Glomerular visceral epithelial cell (primary cell): Measurements from ENCODE around the gene CYSTM1.

ENCODE experiments used
- DNase-seq: peaks from one replicate; pipeline ENCODE4 v3.0.0-alpha.2; 2016; ENCODE audit errors: extremely low spot score

CYSTM1 gene

DNA sequence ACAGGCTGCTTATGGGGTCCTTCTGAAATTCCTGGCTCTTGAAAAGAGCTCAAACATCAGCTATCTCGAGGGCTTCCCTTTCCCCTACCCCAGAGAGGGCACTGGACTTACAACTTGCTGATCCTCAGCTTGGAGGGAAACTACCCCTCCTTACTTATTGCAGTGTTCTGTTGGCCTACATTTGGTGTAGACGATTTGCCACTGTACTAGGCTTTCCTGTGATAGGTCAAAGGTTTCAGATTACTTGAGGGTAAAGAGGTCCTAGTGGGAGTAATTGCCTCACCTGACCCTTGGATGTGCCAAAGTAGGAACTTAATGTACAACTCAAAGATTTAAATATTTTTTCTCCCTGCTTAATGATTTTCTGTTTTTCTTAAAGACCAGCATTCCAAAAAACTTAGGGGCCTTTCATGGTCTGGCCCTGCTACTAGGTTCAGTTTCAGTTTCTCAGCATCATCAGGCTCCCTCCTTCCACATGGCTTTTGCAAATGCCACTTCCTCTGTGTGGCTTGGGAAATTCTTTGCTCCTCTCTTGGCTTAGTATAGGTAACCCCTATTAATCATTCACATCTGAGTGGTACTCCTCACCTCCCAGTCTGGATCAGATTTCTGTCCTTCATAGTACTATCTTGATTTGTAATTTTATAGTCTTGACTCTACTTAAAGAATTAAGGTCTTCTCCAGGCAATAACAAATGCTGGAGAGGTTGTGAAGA, 32.4 kb downstream of the CYSTM1 start:
- DNase-seq = peak; percentile 73

DNA sequence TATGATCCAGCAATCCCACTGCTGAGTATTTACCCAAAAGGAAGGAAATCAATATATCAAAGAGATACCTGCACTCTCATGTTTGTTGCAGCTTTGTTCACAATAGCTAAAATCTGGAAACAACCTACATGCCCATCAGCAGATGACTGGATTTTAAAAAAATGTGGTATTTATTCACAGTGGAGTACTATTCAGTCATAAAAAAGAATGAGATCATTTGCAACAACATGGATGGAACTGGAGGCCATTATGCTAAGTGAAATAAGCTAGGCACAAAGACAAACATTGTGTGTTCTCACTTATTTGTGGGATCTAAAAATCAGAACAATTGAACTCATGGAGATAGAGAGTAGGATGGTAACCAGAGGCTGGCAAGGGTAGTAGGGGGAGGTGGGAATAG, 33.1 kb downstream of the CYSTM1 start:
- DNase-seq = no peak

DNA sequence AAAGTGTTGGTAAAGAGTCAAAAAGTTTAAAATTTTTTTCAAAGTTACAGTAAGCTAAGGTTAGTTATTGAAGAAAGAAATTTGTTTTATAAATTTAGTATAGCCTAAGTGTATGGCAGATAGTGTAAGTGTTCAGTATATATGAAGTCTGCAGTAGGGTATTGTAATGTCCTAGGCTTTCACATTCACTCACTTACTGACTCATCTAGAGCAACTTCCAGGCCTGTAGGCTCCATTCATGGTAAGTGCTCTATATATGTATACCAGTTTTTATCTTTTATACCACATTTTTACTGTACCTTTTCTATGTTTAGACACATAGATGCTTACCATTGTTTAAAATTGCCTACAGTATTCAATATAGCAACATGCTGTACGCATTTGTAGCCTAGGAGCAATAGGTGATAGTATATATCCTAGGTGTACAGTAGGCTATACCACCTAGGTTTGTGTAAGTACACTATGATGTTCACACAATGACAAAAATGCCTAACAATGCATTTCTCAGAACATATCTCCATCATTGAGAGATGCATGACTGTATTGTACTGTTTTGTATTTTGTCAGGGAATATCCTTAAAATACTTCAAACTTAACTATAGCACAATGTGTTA, 38.5 kb downstream of the CYSTM1 start:
- DNase-seq = no peak

DNA sequence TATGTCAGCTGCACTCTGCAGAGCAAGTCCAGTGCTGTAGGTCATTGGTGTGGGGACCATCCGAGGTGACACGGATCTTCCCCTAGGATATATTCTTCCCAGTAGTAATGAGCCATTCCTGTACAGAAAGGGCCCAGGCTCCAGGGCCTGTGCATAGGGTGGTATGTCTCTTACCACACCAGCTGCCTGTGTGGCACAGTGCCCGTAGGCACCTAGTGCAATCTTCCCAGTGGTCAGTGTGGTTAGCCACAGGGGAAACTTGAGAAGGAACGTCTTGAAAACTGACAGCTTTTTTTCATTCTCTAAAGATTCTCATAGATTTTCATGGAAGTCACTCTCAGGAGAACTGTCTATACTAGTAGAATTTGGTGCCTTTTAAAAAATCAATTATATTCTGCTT, 39.8 kb downstream of the CYSTM1 start:
- peak; percentile 96 for DNase-seq

DNA sequence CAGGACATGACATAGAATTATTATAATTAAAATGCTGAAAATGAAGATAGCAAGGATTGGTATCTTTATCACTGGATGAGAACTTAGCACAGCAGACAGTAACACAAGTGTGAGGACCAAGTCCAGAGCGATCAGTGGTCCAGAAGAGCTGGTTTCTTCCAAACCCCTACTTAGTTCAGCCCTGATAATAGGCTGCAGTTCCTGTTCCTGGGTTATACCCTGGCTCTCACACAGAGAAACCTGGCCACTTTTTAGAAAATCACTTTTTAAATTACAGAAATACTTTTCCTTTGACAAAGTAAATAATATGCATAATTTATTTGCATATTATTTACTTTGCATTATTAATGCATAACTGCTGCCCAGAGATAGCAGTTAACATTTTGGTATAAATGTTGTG, 40.3 kb downstream of the CYSTM1 start:
- DNase-seq = no peak

DNA sequence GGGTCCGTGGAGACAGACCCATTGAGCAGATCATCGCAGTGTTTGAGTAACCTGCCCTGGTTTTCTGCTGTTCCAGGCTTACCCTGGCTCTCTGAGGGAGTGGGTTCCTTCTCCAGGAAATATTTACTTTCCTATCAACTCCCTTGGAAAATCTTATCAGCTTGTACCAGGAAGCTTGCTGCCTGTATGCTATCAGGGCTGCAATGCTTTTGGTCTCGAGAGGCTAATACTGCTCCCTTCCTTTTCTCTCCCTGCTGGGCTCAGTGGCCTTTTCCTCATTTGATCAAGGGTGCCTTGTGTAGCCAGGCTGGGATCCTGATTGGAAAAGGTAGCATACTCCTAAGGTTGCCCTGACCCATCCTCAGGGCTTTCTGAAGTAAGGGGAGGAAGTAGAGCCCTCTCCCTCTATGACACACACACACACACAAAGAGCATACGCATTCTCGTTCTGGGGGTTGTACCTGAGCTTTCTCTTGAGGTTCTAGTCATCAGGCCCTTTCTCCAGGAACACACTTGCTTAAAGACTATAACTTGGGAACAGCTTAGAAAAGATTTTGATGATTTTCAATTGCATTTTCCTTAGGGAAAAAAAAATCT, 41.6 kb downstream of the CYSTM1 start:
- DNase-seq = no peak

DNA sequence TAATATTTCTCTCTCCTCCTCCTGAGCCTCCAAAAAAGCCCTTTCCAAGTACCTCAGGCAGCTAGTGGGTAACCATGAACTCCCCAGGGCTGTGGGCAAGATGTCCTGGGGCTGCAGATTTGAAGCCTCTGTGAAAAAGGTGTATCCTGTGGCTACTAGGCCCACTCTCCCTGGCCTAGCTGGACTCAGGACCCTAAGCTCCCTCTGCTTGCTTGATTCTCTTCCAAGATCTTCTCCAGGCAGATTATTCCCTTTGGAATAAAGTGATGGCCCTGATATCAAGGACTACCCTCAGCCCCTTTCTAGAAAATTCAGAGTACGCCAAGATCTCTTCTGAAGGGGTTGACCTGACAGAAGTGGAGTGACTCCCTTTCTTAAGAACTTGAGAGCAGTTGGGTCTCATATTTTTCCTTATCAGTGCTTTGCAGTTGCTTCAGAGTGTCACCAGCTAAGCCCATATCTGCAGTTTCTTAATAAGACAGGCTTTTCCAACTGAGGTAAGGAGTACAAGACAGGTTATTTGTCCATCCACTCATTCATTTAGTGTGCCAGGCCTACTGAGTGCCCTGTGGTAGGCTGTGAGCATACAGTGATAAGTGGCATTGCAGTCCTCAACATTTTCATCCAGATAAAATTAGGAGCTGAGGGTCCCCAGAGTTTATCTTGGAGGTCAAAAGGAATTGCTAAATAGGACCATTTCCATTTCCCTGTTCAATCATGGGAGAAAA, 42.5 kb downstream of the CYSTM1 start:
- DNase-seq = no peak

DNA sequence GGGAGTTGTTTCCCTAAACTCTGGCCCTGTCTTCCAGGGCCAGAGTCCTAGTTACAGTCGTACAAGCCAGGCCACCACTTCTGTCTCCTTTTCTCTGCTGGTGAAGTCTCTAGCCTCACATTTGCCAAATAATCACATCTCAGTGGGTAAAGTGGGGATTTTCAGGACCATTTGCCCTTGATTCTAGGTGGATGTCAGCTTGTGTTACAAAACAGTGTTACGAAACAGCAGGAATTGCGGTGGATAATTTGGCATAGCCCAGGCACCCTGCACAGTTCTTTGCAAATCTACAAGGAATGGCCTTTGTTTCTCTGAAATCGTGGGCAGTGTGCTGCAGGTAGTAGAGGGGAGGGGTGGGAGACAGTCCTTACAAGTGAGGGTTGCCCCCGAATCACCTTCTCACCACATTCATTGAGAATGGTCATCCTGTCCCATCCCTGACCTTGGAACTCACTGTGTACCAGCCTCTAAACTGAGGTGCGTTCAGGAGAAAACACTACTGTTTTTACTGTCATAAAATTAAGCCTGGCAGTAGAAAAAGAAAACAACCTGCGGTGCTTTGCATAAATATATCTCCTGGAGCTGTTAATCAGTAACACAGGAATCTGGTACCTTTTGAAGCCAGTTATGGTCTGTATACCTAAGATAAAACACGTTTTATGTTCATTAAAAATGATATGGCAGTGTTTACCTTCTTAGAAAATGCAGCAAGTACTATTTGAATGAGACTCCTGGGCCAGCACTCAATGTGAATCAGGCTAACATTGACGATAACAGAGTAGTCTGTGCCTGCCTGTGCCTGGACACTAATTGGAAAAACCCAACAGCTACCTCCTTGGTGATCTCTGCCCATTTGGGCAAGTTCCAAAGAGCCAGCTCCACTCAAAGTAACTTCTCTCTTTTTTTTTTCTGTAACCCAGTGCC, 44.3 kb downstream of the CYSTM1 start:
- DNase-seq = no peak

DNA sequence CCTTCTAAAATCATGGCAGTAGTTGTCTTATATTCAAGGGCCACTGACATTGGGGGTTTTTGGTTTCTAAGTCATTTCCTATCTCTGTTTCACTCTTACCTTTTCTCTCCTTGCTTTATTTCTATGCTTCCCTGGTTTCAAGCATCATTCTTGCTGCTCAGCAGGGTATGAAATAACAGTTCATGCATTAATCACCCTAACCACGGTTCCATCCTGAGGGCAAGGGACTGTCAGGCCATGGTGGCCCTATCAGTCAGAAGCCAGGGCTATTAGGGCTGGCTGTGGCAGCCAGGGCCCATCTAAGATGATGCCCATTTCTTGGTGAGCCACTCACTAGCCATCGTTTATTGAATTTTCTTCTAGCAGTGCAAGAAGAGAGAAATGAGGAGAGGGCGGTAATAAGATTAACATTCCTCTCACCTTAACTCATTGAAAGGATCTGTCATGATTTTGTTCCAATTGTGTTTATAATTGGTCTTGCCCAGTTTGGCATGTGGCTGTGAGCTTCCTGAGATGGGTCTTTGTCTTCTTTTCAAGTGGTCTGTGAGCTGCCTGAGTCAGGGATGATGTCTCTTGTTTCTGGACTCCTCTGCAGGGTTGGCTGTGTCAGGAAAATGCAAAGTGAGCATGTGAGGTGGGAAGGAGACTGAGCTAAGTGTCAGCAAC, 45.2 kb downstream of the CYSTM1 start:
- peak; percentile 81 for DNase-seq

DNA sequence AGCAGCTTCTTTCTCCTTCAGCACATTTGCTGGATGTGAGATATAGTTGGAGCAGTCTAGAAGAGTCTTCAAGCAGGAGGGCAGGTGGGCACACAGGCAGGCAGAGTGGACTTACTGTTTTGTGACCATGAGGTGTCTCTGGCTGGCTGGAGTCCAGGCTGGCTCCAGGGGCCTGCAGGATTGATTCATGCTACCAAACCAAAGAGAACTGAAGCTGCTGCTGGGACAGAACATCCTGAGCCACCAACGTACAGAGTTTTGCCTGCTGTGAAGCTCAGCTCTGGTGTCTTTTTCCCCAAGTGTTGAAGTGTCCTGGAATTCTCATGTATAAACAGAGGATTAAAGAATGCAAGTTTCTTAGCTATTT, 45.7 kb downstream of the CYSTM1 start:
- no peak for DNase-seq

DNA sequence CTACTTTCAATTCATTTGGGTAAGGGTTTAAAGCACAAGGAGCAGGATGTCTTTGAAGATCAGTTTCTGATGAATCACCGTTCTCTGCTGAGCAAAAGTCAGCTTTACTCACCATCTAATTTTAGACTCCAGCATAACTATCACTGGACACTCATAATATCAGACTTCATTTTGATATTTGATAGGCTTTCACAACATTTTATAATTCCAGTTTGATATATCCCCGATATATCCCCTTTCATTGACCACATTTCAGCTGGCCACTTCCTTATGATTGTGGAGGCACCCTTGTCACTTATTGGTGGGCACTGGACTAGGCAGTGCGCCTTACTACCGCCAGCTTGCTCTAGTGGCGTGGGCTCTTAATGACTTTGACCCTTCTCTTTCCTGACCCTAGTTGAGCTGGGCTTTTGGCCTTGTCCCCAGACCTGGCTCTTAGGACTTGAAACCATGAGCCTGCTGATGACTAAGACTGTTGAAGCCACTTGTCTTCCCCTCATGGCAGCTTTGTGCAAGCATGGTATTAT, 46.8 kb downstream of the CYSTM1 start:
- DNase-seq = peak; percentile 55

DNA sequence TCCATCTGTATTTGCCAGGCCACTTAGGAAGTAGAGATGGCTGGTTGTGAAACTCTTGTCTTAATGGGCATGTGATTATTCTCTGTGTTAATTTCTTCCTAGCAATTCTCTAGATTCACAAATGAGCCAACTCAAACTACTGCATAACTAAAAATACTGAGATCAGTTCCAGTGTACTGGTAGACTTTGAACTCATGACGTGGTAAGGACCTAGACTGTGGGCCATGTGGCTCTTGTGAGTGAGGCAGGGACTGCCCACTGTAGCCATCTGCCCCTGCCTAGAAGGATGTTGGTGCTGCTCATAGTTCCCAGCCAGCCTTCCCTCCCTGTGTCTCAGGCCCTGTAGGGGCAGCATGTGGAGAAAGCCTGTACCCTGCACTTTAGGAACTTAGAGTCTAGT, 47.4 kb downstream of the CYSTM1 start:
- no peak for DNase-seq

DNA sequence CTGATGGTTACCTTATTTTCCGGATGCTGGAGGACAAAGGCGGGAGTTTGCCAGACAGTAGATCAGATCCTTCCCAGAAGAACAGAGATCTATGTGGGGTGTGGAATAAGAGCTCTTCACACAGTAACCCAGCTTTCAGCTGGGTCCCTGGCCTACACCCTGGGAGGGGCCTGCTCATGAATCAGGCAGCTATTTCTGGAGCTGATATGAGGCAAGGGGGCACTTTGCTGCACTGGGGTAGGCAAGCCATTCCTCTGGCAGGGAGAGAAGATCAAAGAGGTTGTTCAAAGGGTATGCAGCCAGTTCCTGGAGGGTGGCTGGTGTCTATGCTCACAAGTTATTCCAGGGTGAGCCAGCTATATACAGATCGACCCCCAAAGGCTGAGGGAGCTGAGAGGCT, 48.6 kb downstream of the CYSTM1 start:
- no peak for DNase-seq

DNA sequence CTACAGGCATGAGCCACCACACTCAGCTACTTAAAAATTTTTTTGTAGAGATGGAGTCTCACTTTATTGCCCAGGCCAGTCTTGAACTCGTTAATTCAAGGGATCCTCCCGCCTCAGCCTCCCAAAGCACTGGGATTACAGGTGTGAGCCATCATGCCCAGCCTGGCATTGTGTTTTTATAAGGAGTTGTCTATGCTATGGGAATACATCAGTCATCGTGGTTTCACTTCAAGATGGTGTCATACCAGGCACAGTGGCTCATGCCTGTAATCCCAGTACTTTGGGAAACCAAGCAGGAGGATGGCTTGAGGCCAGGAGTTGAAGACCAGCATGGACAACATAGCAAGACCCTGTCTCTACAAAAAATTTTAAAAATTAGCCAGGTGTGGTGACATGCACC, 49.7 kb downstream of the CYSTM1 start:
- DNase-seq = no peak

DNA sequence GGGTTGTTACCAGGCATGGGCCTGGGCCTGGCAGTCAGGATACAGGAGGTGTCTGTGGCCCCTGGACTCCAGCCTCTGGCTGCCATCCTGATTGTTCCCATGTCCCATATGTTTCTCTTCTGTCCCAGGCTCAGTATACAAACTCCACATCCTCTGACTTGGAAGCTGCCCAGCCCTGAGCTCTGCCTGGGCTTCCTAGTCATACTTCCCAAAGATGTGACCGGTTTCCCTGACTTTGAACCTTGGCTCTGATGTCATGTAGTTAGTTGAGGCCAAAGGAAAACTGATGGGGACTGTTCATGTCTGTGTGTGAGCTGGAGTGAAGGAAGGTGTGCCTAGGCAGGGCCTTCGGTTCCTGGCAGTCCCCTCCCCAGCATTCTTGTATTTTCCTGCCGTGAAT, 50.4 kb downstream of the CYSTM1 start:
- DNase-seq = no peak

DNA sequence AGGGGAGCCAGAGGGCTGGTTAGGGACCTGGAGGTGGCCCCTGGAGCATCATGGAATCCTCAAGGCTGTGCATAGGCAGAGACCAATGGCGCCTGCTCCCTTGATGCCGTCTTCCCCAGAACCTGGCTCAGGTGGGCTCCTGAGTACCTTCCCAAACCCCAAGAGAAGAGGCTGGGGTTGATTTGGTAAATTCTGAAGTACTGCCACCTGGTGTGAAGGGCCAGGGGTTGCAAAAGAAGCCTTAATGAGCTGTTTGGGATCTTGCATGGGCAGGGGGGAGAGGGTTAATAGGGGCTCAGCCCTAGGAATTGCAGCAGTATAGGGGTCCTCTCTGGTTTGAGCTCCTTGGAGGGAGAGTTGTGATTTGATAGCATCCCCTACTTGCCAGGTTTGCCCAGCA, 52.1 kb downstream of the CYSTM1 start:
- DNase-seq = no peak

DNA sequence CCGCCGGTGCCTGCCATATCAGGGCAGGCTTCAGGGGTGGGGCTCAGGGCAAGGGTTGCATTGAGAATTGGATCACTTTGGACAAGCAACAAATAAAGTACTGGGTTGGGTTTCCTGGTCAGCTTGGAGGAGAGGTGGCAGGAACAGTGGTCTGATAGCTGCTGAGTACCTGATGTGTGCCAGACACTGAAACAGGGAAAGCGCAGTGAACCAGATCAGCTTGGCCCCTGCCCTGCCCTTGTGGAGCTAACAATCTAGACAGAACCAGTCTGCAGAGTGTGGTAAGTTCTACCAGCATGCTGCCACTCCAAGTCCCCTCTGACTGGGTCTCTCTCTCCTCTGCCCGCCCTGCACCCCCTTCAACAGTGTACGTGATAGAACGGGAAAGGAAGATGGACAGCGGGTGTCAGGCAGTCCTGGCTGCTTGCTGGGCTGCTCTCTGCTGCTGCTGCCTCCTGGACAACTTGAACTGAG, 53.4 kb downstream of the CYSTM1 start:
- no peak for DNase-seq

DNA sequence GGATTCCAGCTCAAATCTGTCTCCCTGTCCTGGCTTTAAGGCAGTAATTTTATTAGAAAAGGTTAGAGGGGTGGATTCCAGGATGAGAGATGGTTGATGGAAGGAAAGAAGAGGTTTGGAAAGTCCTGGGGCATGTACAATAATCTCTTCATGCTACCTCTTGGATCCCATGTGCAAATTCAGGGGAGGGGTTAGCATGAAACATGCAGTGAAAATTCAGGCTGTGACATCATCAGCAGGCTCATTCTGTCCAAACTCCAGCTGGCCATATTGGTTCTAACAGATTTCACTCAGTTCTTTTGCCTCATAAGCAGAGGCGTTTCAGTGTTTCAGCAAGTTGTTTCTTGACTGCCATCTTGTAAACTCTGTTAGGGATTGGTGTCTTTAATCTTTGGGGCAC, 55.4 kb downstream of the CYSTM1 start:
- DNase-seq = no peak

DNA sequence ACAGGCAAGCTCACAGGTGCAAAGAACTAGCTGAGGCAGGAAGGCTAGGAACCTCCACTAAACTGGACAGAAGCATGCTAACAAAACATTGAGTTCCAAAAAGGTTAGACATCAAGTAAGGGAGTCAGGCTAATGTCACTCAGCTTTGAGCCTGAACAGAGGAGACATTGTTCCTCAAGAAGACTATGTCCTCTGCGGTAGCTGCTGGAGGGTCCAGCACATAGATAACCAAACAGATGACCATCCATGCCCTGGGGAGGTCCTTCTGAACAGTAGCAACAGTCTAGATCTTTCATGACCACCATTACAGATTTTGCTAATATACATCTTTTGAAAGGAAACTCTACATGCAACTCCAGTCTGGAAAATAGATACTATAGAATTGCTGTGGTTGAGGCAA, 57.7 kb downstream of the CYSTM1 start:
- DNase-seq = no peak

DNA sequence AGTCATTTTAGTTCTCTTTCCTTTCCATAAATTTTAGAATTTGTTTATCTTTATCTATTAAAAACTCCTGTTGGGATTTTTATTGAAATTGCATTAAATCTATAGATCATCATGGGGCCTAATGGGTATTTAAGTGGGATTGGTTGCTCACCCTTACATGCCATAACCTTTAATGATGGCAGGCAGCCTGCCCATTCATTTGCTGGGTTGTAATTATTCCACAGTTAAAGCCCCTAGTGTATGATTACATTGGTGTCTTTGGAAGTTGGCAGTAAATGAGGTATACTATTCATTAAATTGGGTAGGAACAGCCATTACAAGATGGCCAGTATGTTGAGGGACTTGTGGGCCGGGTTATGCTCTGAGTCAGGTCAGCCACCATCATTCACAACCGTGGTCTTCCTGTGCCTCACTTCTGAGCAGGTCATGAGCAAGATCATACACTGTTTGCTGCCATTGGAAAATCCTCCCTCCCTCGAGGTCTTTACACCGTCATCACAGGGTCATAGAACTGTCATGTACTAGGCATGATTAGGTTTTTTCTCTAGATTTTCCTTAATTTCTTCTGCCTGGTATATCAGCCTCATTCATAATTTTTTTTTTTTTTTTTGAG, 59.5 kb downstream of the CYSTM1 start:
- no peak for DNase-seq
